Dendritic cell treated with granulocyte-macrophage colony-stimulating factor and Interleukin-4, amounts not matched to agents 40 ng/mL and 50 ng/mL, for 4 days (primary cell): ENCODE results near the gene PIK3AP1.
"Not testable (repeated sequence)": the region's sequence is repeated elsewhere in the genome, so short reads cannot be mapped to it uniquely, and the experiment has no call there.

Experiments used
- H3K27ac Mint-ChIP-seq: one replicate; pipeline ENCODE4 v1.8.0; 2022; ENCODE audit warnings: mild to moderate bottlenecking, mixed read lengths
- H3K27me3 Mint-ChIP-seq: one replicate; pipeline ENCODE4 v1.8.0; 2022; ENCODE audit warnings: mild to moderate bottlenecking, mixed read lengths
- H3K36me3 Mint-ChIP-seq: one replicate; pipeline ENCODE4 v1.8.0; 2022; ENCODE audit warnings: low read depth, mixed read lengths
- H3K4me1 Mint-ChIP-seq: one replicate; pipeline ENCODE4 v1.8.0; 2022; ENCODE audit warnings: low read depth, mixed read lengths
- H3K4me3 Mint-ChIP-seq: one replicate; pipeline ENCODE4 v1.8.0; 2022; ENCODE audit warnings: mild to moderate bottlenecking, moderate library complexity, mixed read lengths
- H3K9me3 Mint-ChIP-seq: one replicate; pipeline ENCODE4 v1.8.0; 2022; ENCODE audit warnings: mixed read lengths
- intact Hi-C: fragments of 100-400 bp; cut with micrococcal nuclease; formaldehyde crosslinking; loops from one replicate; pipeline ENCODE4 v1.15.0; 2022

Gene PIK3AP1

GRCh38 chr10:96720422-96721206 is at the start of gene PIK3AP1:
PIK3AP1 (minus strand) TSS chr10:96720514; CDS start chr10:96720394, 120 bp downstream.
- peaks cover 40% of the 10 kb centered on the region for H3K36me3 Mint-ChIP-seq
- H3K27ac Mint-ChIP-seq, result peak within 1 kb of the TSS; percentile 95
- intact Hi-C loops, result no loop called here
- H3K4me1 Mint-ChIP-seq, result peaks cover 50% of the 10 kb centered on the region
- no peaks in the 10 kb centered on the region for H3K9me3 Mint-ChIP-seq
- H3K27me3 Mint-ChIP-seq, result no peaks in the 10 kb centered on the region
- peak within 1 kb of the TSS; percentile 97 for H3K4me3 Mint-ChIP-seq

GRCh38 chr10:96768136-96768535 is 47.8 kb upstream of the PIK3AP1 start:
- Mint-ChIP-seq H3K4me1 (peaks cover 27% of the 10 kb centered on the region), H3K4me3 (no peak overlapping the region)
- intact Hi-C loops, result loop anchor here (5.0 to 10.0 kb wide), 2 partner anchors 64 to 257 kb away; partner anchors contain the start of gene LCOR

GRCh38 chr10:96767611-96768010 is 47.3 kb upstream of the PIK3AP1 start:
- peaks cover 17% of the 10 kb centered on the region for H3K9me3 Mint-ChIP-seq
- no peaks in the 10 kb centered on the region for H3K36me3 Mint-ChIP-seq
- peaks cover 27% of the 10 kb centered on the region for H3K4me1 Mint-ChIP-seq
- no peak overlapping the region for H3K4me3 Mint-ChIP-seq
- intact Hi-C loops, result loop anchor here (5.0 to 10.0 kb wide), 2 partner anchors 65 to 257 kb away; partner anchors contain the start of gene LCOR
- no peak overlapping the region for H3K27ac Mint-ChIP-seq
- no peaks in the 10 kb centered on the region for H3K27me3 Mint-ChIP-seq

More at GRCh38 chr10:96768136-96768535, 47.8 kb upstream of the PIK3AP1 start:
- no peak overlapping the region for H3K27ac Mint-ChIP-seq
- H3K36me3 Mint-ChIP-seq, result no peaks in the 10 kb centered on the region
- no peaks in the 10 kb centered on the region for H3K27me3 Mint-ChIP-seq
- H3K9me3 Mint-ChIP-seq, result peaks cover 19% of the 10 kb centered on the region

GRCh38 chr10:96765406-96766240 is 45.3 kb upstream of the PIK3AP1 start:
- no peak overlapping the region for H3K4me3 Mint-ChIP-seq
- no peaks in the 10 kb centered on the region for H3K36me3 Mint-ChIP-seq
- no peaks in the 10 kb centered on the region for H3K27me3 Mint-ChIP-seq
- no peak overlapping the region for H3K27ac Mint-ChIP-seq
- peaks cover 6% of the 10 kb centered on the region for H3K9me3 Mint-ChIP-seq
- intact Hi-C loops, result loop anchor here (5.0 to 10.0 kb wide), 2 partner anchors 67 to 259 kb away; partner anchors contain the start of gene LCOR
- peaks cover 21% of the 10 kb centered on the region for H3K4me1 Mint-ChIP-seq

- no peaks in the 10 kb centered on the region for H3K36me3 Mint-ChIP-seq
- peaks cover 21% of the 10 kb centered on the region for H3K4me1 Mint-ChIP-seq
- H3K27me3 Mint-ChIP-seq, result no peaks in the 10 kb centered on the region
- intact Hi-C loops, result loop anchor here (5.0 to 10.0 kb wide), 2 partner anchors 68 to 260 kb away; partner anchors contain the start of gene LCOR
- no peak overlapping the region for H3K27ac Mint-ChIP-seq
- no peak overlapping the region for H3K4me3 Mint-ChIP-seq
- H3K9me3 Mint-ChIP-seq, result no peaks in the 10 kb centered on the region
Measured at GRCh38 chr10:96764425-96765060, 44.2 kb upstream of the PIK3AP1 start.

GRCh38 chr10:96758423-96758822 is 38.1 kb upstream of the PIK3AP1 start:
- intact Hi-C loops, result no loop called here
- H3K27ac Mint-ChIP-seq, result peak overlapping the region; percentile 30
- no peaks in the 10 kb centered on the region for H3K9me3 Mint-ChIP-seq
- no peaks in the 10 kb centered on the region for H3K36me3 Mint-ChIP-seq
- peaks cover 26% of the 10 kb centered on the region for H3K4me1 Mint-ChIP-seq
- H3K4me3 Mint-ChIP-seq, result no peak overlapping the region
- no peaks in the 10 kb centered on the region for H3K27me3 Mint-ChIP-seq

GRCh38 chr10:96756111-96756903 is 36.0 kb upstream of the PIK3AP1 start:
- Mint-ChIP-seq H3K4me1 (peaks cover 26% of the 10 kb centered on the region), H3K4me3 (no peak overlapping the region), H3K27ac (no peak overlapping the region), H3K36me3 (no peaks in the 10 kb centered on the region), H3K27me3 (no peaks in the 10 kb centered on the region), H3K9me3 (no peaks in the 10 kb centered on the region)
- intact Hi-C loops, result no loop called here

- no peaks in the 10 kb centered on the region for H3K27me3 Mint-ChIP-seq
- no peak overlapping the region for H3K4me3 Mint-ChIP-seq
- H3K27ac Mint-ChIP-seq, result no peak overlapping the region
- intact Hi-C loops, result no loop called here
- H3K36me3 Mint-ChIP-seq, result no peaks in the 10 kb centered on the region
- peaks cover 24% of the 10 kb centered on the region for H3K4me1 Mint-ChIP-seq
- no peaks in the 10 kb centered on the region for H3K9me3 Mint-ChIP-seq
Measured at GRCh38 chr10:96753956-96754355, 33.6 kb upstream of the PIK3AP1 start.

GRCh38 chr10:96752375-96752774 is 32.1 kb upstream of the PIK3AP1 start:
- Mint-ChIP-seq H3K36me3 (no peaks in the 10 kb centered on the region), H3K9me3 (no peaks in the 10 kb centered on the region), H3K4me3 (no peak overlapping the region), H3K27ac (no peak overlapping the region), H3K27me3 (no peaks in the 10 kb centered on the region), H3K4me1 (peaks cover 24% of the 10 kb centered on the region)
- intact Hi-C loops, result no loop called here

GRCh38 chr10:96750316-96750715 is 30.0 kb upstream of the PIK3AP1 start:
- H3K4me1 Mint-ChIP-seq, result peaks cover 13% of the 10 kb centered on the region
- intact Hi-C loops, H3K9me3 Mint-ChIP-seq, H3K4me3 Mint-ChIP-seq, H3K27ac Mint-ChIP-seq, H3K36me3 Mint-ChIP-seq, H3K27me3 Mint-ChIP-seq: not testable (repeated sequence)

GRCh38 chr10:96747734-96748550 is 27.6 kb upstream of the PIK3AP1 start:
- Mint-ChIP-seq H3K27ac (peak overlapping the region; percentile 68), H3K27me3 (no peaks in the 10 kb centered on the region), H3K9me3 (no peaks in the 10 kb centered on the region), H3K4me3 (no peak overlapping the region), H3K36me3 (no peaks in the 10 kb centered on the region), H3K4me1 (peaks cover 22% of the 10 kb centered on the region)
- intact Hi-C loops, result loop anchor here (5.0 kb wide), 1 partner anchor 106 kb away; no protein-coding TSS in a partner anchor

GRCh38 chr10:96746503-96746902 is 26.2 kb upstream of the PIK3AP1 start:
- Mint-ChIP-seq H3K27me3 (no peaks in the 10 kb centered on the region), H3K9me3 (no peaks in the 10 kb centered on the region), H3K4me1 (peaks cover 23% of the 10 kb centered on the region), H3K27ac (no peak overlapping the region), H3K36me3 (no peaks in the 10 kb centered on the region), H3K4me3 (no peak overlapping the region)
- intact Hi-C loops, result loop anchor here (5.0 kb wide), 1 partner anchor 104 kb away; no protein-coding TSS in a partner anchor
